OCI-LY7 (cell line): ENCODE results near the gene PPP1CA. TPM values are rescaled to one million over a fixed set of nuclear protein-coding genes. Genes with fewer than 3 reads are reported as not detected.
A peak's percentile ranks its signal among the peaks of the same experiment; 100 is the strongest.

ENCODE experiments used
- BruUV-seq: library from RNA; stranded (reverse); fragments of 400-500 nt; replicated peaks from 2 replicates; lab custom pipeline; 2021; lab: Mats Ljungman, UMichigan
- CTCF ChIA-PET: fragments of 300-600 bp; sonication (Branson Sonifier 250); formaldehyde crosslinking; loops from one replicate; lab custom pipeline; 2022; ENCODE audit warnings: antibody characterized with exemption; ENCODE audit not compliant: unreplicated experiment; lab: Charles Lee
- POLR2A ChIA-PET: fragments of 300-600 bp; sonication (Branson Sonifier 250); formaldehyde crosslinking; loops from one replicate; lab custom pipeline; 2022; ENCODE audit warnings: antibody characterized with exemption; lab: Charles Lee
- DNase-seq: peaks from one replicate; pipeline ENCODE4 v3.0.0-alpha.2; 2015; ENCODE audit warnings: low spot score
- H2AFZ ChIP-seq: fragments of 200-600 bp; sonication (generic), shearing (Covaris generic); 2 replicates; pipeline ENCODE4 v1.6.1; 2014; ENCODE audit warnings: mild to moderate bottlenecking, antibody characterized with exemption, low read length, moderate library complexity
- H3K27ac ChIP-seq: fragments of 200-600 bp; sonication (generic); 2 replicates; pipeline ENCODE4 v1.5.1; 2014; ENCODE audit warnings: mixed run types, low read depth, mild to moderate bottlenecking, moderate library complexity, low read length, inconsistent platforms; ENCODE audit not compliant: poor library complexity, severe bottlenecking
- H3K36me3 ChIP-seq: fragments of 200-600 bp; sonication (generic); 2 replicates; pipeline ENCODE4 v1.6.1; 2014; ENCODE audit warnings: mild to moderate bottlenecking, antibody characterized with exemption, low read length, moderate library complexity, mixed read lengths; ENCODE audit not compliant: insufficient read depth
- H3K4me1 ChIP-seq: fragments of 200-600 bp; sonication (generic); 2 replicates; pipeline ENCODE4 v1.5.1; 2014; ENCODE audit warnings: mild to moderate bottlenecking, low read length; ENCODE audit not compliant: insufficient read depth, poor library complexity, severe bottlenecking
- H3K4me2 ChIP-seq: fragments of 200-600 bp; sonication (generic); 2 replicates; pipeline ENCODE4 v1.6.1; 2014; ENCODE audit warnings: mild to moderate bottlenecking, low read length
- H3K4me3 ChIP-seq: fragments of 200-600 bp; sonication (generic); 2 replicates; pipeline ENCODE4 v1.5.1; 2014; ENCODE audit warnings: mild to moderate bottlenecking, low read depth, low read length; ENCODE audit not compliant: poor library complexity, severe bottlenecking
- H3K79me2 ChIP-seq: fragments of 200-600 bp; sonication (generic); 2 replicates; pipeline ENCODE4 v1.6.1; 2016; ENCODE audit warnings: low read depth, mild to moderate bottlenecking, low read length, moderate library complexity, mixed read lengths; ENCODE audit not compliant: insufficient read depth
- H3K9me2 ChIP-seq: fragments of 200-600 bp; sonication (generic); 2 replicates; pipeline ENCODE4 v1.6.1; 2016; ENCODE audit warnings: mild to moderate bottlenecking, low read length, mixed read lengths; ENCODE audit not compliant: insufficient read depth
- H3K9me3 ChIP-seq: fragments of 200-600 bp; sonication (generic); 2 replicates; pipeline ENCODE4 v1.6.1; 2014; ENCODE audit warnings: mild to moderate bottlenecking, mixed run types, low read length, mixed read lengths
- H4K20me1 ChIP-seq: fragments of 200-600 bp; sonication (generic); 2 replicates; pipeline ENCODE4 v1.6.1; 2014; ENCODE audit warnings: mild to moderate bottlenecking, antibody characterized with exemption, low read length, moderate library complexity, mixed read lengths; ENCODE audit not compliant: insufficient read depth
- EZH2phosphoT487 ChIP-seq: fragments of 200-600 bp; sonication (generic); IDR thresholded peaks from 2 replicates; pipeline ENCODE4 v1.6.1; 2018; ENCODE audit warnings: low read depth, borderline replicate concordance, mild to moderate bottlenecking, mixed run types, antibody characterized with exemption, low read length, moderate library complexity, mixed read lengths
- intact Hi-C: fragments of 100-400 bp; cut with micrococcal nuclease; formaldehyde crosslinking; loops from one replicate; pipeline ENCODE4 v1.10.0; 2022; ENCODE audit not compliant: unreplicated experiment
- total RNA-seq, 2 experiments: library from RNA; depleted of rRNA in 1 of 2; stranded (reverse); fragments of >200 nt in 1 of 2; shearing (Covaris generic) in 1 of 2; gene quantifications; 2 replicates each; pipeline ENCODE4 v1.2.3, GENCODE V29; 2014 to 2022
- TF ChIP-seq, protein P1 (sequence below): fragments of 200-600 bp; sonication (generic); conservative IDR thresholded peaks from 2 replicates; pipeline ENCODE4 v1.5.1; 2014; ENCODE audit warnings: mild to moderate bottlenecking, antibody characterized with exemption, low read length, moderate library complexity, mixed read lengths

Gene PPP1CA
- total RNA-seq, 2 experiments from 2014 or later: 210 to 311 TPM

DNA sequence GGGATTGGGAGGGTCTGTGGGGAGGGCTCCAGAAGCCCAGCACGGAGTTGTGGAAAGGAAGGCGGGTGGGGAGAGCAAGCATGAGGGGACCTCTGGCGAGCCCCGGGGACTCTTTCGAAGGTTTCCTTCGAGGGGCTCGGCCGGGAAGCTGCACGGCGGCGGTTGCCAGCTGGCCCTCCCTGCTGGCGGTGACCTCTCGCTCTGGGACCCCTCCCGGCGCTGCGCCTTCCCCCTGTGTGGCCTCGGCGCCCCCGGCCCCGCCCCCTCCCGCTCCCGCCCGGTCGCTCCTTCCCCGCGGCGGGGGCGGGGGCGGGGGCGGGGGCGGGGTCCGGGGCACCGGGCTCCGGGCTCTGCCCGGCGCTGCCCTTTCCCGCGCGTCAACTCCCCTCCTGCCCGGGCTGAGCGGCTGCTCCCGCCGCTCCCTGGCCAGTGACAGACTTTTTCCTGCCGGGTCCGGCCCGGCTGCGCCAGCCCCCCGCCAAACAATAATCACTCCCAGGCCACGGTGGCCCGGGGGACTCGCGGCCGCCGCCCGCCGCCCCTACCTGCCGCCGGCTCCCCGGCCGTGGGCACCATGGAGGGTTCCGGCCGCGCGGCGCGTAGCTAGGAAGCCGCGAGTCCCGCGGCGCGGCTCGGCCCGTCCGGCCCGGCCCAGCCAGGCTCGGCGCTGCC lies 29.2 kb downstream of the PPP1CA start:
- Histone ChIP-seq H3K36me3 (no peaks in the 10 kb centered on the region), H3K79me2 (no peaks in the 10 kb centered on the region), H2AFZ (peak overlapping the region; percentile 79; the same call in 1 of the 2 replicates), H3K9me3 (no peaks in the 10 kb centered on the region), H3K4me2 (peak overlapping the region; percentile 82), H3K9me2 (no peaks in the 10 kb centered on the region), H3K4me3 (peak overlapping the region; percentile 67), H3K27ac (no peak overlapping the region), H4K20me1 (no peaks in the 10 kb centered on the region), H3K4me1 (peaks cover 40% of the 10 kb centered on the region)
- TF ChIP-seq, protein P1, sequence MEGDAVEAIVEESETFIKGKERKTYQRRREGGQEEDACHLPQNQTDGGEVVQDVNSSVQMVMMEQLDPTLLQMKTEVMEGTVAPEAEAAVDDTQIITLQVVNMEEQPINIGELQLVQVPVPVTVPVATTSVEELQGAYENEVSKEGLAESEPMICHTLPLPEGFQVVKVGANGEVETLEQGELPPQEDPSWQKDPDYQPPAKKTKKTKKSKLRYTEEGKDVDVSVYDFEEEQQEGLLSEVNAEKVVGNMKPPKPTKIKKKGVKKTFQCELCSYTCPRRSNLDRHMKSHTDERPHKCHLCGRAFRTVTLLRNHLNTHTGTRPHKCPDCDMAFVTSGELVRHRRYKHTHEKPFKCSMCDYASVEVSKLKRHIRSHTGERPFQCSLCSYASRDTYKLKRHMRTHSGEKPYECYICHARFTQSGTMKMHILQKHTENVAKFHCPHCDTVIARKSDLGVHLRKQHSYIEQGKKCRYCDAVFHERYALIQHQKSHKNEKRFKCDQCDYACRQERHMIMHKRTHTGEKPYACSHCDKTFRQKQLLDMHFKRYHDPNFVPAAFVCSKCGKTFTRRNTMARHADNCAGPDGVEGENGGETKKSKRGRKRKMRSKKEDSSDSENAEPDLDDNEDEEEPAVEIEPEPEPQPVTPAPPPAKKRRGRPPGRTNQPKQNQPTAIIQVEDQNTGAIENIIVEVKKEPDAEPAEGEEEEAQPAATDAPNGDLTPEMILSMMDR: no peak
- TF ChIP-seq EZH2phosphoT487: no peak
- POLR2A ChIA-PET: interaction anchor here (1.3 kb wide), 1 partner anchor 8 kb away, joined by 4 read pairs; no protein-coding TSS in a partner anchor
- intact Hi-C loops: no loop called here
- DNase-seq: no peak
- CTCF ChIA-PET: interaction anchor here (2.3 kb wide), 1 partner anchor 16 kb away, joined by 12 read pairs; no protein-coding TSS in a partner anchor
- no TSS peak for BruUV-seq

DNA sequence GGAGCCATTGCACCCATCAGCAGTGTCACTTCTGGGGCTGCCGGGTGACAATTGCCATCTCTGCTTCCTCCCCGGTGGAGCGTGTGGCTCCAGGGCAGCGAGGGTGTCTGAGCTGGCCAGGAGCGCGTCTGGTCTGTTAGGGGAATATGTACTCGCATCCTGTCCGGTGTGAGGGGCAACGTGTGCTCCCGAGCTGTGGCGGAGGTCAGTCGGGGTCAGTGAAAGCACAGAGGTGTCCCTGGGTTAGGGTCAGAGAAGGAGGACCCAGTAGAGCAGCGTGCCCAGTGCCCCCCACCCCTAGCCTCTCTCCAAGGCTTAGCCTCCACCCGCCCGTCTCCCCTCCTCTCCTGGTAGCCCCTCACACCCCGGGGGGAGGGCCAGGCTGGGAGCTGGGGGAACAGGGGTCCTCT lies 29.7 kb downstream of the PPP1CA start:
- Histone ChIP-seq H3K4me3 (peak overlapping the region; percentile 22), H3K36me3 (no peaks in the 10 kb centered on the region), H3K27ac (no peak overlapping the region), H3K9me2 (no peaks in the 10 kb centered on the region), H3K79me2 (no peaks in the 10 kb centered on the region), H3K9me3 (no peaks in the 10 kb centered on the region), H3K4me1 (peaks cover 40% of the 10 kb centered on the region), H3K4me2 (peak overlapping the region; percentile 52), H4K20me1 (no peaks in the 10 kb centered on the region), H2AFZ (no peak overlapping the region)
- POLR2A ChIA-PET: interaction anchor here (1.3 kb wide), 1 partner anchor 9 kb away, joined by 4 read pairs; no protein-coding TSS in a partner anchor
- BruUV-seq: no TSS peak
- CTCF ChIA-PET: no interaction called here
- intact Hi-C loops: no loop called here
- DNase-seq: no peak
- TF ChIP-seq, protein P1: no peak
- no peak for TF ChIP-seq EZH2phosphoT487
